GM12878 (cell line): ENCODE data around the gene TMEM59. TPM values are rescaled to one million over a fixed set of nuclear protein-coding genes. Genes with fewer than 3 reads are reported as not detected.

Experiments used
- ATF7 ChIP-seq: fragments of 450-650 bp; IDR thresholded peaks from 2 replicates; pipeline ENCODE4 v1.6.1; 2016; ENCODE audit warnings: low read depth, mild to moderate bottlenecking
- RBBP5 ChIP-seq: fragments of 200-600 bp; sonication (generic); conservative IDR thresholded peaks from 2 replicates; pipeline ENCODE4 v1.6.1; 2016
- TCF12 ChIP-seq: IDR thresholded peaks from 2 replicates; pipeline ENCODE4 v1.6.1; 2011; ENCODE audit warnings: low read depth, mild to moderate bottlenecking, low read length
- polyA plus RNA-seq, 11 experiments: library from polyadenylated mRNA; depleted of rRNA in 4 of 11; unstranded in 6 of 11; stranded (reverse) in 5 of 11; fragments of >200 nt; fragmentation: Nextera tagmentation in 4 of 11; fragmentation: Illumina TruSeq in 1 of 11; extraction: Ambion mirVana in 4 of 11; extraction: Trizol in 1 of 11; gene quantifications; 1 replicate in 1 of 11; 2 replicates in 10 of 11; pipeline versions ENCODE4 v1.2.1 to v1.2.3, GENCODE V29; 2011 to 2016; ENCODE audit warnings: inconsistent platforms in 2 of 11, missing spikeins in 2 of 11, low read depth in 1 of 11
- total RNA-seq, 4 experiments: library from RNA; depleted of rRNA in 3 of 4; stranded (reverse); fragments of >200 nt in 3 of 4; fragmentation: Illumina TruSeq in 1 of 4; extraction: Trizol in 1 of 4; gene quantifications; 2 replicates each; pipeline versions ENCODE4 v1.2.1 to v1.2.3, GENCODE V29; 2013 to 2021
- TF ChIP-seq, protein P1 (sequence below): fragments of 450-650 bp; IDR thresholded peaks from 2 replicates; pipeline ENCODE4 v1.6.1; 2018; ENCODE audit warnings: mild to moderate bottlenecking, low read depth, moderate library complexity; ENCODE audit not compliant: partially characterized antibody
- TF ChIP-seq, protein P2 (sequence below): fragments of 450-650 bp; IDR thresholded peaks from 2 replicates; pipeline ENCODE4 v1.6.1; 2017; ENCODE audit warnings: low read depth, mild to moderate bottlenecking, moderate library complexity
- TF ChIP-seq, protein P3 (sequence below): IDR thresholded peaks from 2 replicates; pipeline ENCODE4 v1.6.1; 2012; ENCODE audit warnings: mild to moderate bottlenecking, low read depth, low read length

Gene TMEM59
- total and polyA plus RNA-seq, 10 of the 15 experiments (the other 5 are each of a cell fraction or from before 2014, with no cell fraction given) = 69.9 to 273 (median 111) TPM

- TF ChIP-seq, protein P1, sequence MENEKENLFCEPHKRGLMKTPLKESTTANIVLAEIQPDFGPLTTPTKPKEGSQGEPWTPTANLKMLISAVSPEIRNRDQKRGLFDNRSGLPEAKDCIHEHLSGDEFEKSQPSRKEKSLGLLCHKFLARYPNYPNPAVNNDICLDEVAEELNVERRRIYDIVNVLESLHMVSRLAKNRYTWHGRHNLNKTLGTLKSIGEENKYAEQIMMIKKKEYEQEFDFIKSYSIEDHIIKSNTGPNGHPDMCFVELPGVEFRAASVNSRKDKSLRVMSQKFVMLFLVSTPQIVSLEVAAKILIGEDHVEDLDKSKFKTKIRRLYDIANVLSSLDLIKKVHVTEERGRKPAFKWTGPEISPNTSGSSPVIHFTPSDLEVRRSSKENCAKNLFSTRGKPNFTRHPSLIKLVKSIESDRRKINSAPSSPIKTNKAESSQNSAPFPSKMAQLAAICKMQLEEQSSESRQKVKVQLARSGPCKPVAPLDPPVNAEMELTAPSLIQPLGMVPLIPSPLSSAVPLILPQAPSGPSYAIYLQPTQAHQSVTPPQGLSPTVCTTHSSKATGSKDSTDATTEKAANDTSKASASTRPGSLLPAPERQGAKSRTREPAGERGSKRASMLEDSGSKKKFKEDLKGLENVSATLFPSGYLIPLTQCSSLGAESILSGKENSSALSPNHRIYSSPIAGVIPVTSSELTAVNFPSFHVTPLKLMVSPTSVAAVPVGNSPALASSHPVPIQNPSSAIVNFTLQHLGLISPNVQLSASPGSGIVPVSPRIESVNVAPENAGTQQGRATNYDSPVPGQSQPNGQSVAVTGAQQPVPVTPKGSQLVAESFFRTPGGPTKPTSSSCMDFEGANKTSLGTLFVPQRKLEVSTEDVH = no peak
- TF ChIP-seq, protein P2, sequence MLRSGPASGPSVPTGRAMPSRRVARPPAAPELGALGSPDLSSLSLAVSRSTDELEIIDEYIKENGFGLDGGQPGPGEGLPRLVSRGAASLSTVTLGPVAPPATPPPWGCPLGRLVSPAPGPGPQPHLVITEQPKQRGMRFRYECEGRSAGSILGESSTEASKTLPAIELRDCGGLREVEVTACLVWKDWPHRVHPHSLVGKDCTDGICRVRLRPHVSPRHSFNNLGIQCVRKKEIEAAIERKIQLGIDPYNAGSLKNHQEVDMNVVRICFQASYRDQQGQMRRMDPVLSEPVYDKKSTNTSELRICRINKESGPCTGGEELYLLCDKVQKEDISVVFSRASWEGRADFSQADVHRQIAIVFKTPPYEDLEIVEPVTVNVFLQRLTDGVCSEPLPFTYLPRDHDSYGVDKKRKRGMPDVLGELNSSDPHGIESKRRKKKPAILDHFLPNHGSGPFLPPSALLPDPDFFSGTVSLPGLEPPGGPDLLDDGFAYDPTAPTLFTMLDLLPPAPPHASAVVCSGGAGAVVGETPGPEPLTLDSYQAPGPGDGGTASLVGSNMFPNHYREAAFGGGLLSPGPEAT = no peak
- TF ChIP-seq ATF7 (no peak), TCF12 (no peak), RBBP5 (no peak)
- TF ChIP-seq, protein P3, sequence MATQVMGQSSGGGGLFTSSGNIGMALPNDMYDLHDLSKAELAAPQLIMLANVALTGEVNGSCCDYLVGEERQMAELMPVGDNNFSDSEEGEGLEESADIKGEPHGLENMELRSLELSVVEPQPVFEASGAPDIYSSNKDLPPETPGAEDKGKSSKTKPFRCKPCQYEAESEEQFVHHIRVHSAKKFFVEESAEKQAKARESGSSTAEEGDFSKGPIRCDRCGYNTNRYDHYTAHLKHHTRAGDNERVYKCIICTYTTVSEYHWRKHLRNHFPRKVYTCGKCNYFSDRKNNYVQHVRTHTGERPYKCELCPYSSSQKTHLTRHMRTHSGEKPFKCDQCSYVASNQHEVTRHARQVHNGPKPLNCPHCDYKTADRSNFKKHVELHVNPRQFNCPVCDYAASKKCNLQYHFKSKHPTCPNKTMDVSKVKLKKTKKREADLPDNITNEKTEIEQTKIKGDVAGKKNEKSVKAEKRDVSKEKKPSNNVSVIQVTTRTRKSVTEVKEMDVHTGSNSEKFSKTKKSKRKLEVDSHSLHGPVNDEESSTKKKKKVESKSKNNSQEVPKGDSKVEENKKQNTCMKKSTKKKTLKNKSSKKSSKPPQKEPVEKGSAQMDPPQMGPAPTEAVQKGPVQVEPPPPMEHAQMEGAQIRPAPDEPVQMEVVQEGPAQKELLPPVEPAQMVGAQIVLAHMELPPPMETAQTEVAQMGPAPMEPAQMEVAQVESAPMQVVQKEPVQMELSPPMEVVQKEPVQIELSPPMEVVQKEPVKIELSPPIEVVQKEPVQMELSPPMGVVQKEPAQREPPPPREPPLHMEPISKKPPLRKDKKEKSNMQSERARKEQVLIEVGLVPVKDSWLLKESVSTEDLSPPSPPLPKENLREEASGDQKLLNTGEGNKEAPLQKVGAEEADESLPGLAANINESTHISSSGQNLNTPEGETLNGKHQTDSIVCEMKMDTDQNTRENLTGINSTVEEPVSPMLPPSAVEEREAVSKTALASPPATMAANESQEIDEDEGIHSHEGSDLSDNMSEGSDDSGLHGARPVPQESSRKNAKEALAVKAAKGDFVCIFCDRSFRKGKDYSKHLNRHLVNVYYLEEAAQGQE = no peak
Observed at GRCh38 chr1:54003249-54003646, 49.8 kb downstream of the TMEM59 start (continued).
